ENCODE results near the gene LMTK3. TPM values are rescaled to one million over a fixed set of nuclear protein-coding genes. Genes with fewer than 3 reads are reported as not detected.

LMTK3 gene
- total RNA-seq (0.04 TPM), polyA plus RNA-seq (ENCODE audit: insufficient read depth in 1 of 8, insufficient read length in 8 of 8, low replicate concordance in 1 of 8) (under 1 TPM in 7 of 8 donors, not detected in 1; 0.03 to 0.39 (median 0.18) TPM)
- long read RNA-seq, donor 1 = 0 reads
- long read RNA-seq, donor 2 = 0 reads
- long read RNA-seq, donor 3 = 0 reads
- long read RNA-seq, donor 4 = 0 reads
- long read RNA-seq, donor 5 = 0 reads
- long read RNA-seq, donor 6 = 0 reads
- long read RNA-seq, donor 7 = 0 reads
- long read RNA-seq, donor 8 = 0 reads
- long read RNA-seq, donor 9 = 0 reads
- long read RNA-seq, donor 10 = 0 reads
- long read RNA-seq, donor 11 = 0 reads

- Histone ChIP-seq H3K36me3 (ENCODE audit: control insufficient read depth, insufficient read depth, low read length) (no peaks in the 10 kb centered on the region), H3K4me3 (ENCODE audit: low read length) (no peak within 1 kb of the TSS), H3K4me1 (ENCODE audit: control insufficient read depth, insufficient read depth, low read length) (peaks cover 14% of the 10 kb centered on the region), H3K9me3 (replicated peaks; ENCODE audit: control insufficient read depth, low read depth, low read length) (no peaks in the 10 kb centered on the region), H3K27me3 (ENCODE audit: control insufficient read depth, insufficient read depth, low read length) (peaks cover 59% of the 10 kb centered on the region), H3K27ac (ENCODE audit: low read length) (no peak within 1 kb of the TSS)
- DNase-seq = no peak
- WGBS (ENCODE audit: insufficient coverage) = 8% methylated on average over 27 of the region's 32 CpGs
Observed at GRCh38 chr19:48511800-48512503, at the start of gene LMTK3. Gene LMTK3, minus strand, starts transcription at chr19:48511835. Its CDS starts 259 bp downstream, at chr19:48511576.

- Histone ChIP-seq H3K27me3 (ENCODE audit: control insufficient read depth, insufficient read depth, low read length) (peaks cover 13% of the 10 kb centered on the region), H3K9me3 (replicated peaks; ENCODE audit: control insufficient read depth, low read depth, low read length) (no peaks in the 10 kb centered on the region), H3K27ac (ENCODE audit: low read length) (no peak overlapping the region), H3K4me3 (ENCODE audit: low read length) (no peak overlapping the region), H3K4me1 (ENCODE audit: control insufficient read depth, insufficient read depth, low read length) (peaks cover 3% of the 10 kb centered on the region), H3K36me3 (ENCODE audit: control insufficient read depth, insufficient read depth, low read length) (no peaks in the 10 kb centered on the region)
- WGBS (ENCODE audit: insufficient coverage) = 86% methylated on average over 7 of the region's 11 CpGs
- DNase-seq = no peak
Observed at GRCh38 chr19:48561412-48561811, 49.8 kb upstream of the LMTK3 start.

GRCh38 chr19:48560095-48560530 lies 48.5 kb upstream of the LMTK3 start:
- Histone ChIP-seq H3K4me1 (ENCODE audit: control insufficient read depth, insufficient read depth, low read length) (peaks cover 3% of the 10 kb centered on the region), H3K36me3 (ENCODE audit: control insufficient read depth, insufficient read depth, low read length) (no peaks in the 10 kb centered on the region), H3K4me3 (ENCODE audit: low read length) (no peak overlapping the region), H3K27me3 (ENCODE audit: control insufficient read depth, insufficient read depth, low read length) (peaks cover 13% of the 10 kb centered on the region), H3K27ac (ENCODE audit: low read length) (no peak overlapping the region), H3K9me3 (replicated peaks; ENCODE audit: control insufficient read depth, low read depth, low read length) (no peaks in the 10 kb centered on the region)
- no peak for DNase-seq
- 57% methylated on average over 1 of the region's 6 CpGs for WGBS (ENCODE audit: insufficient coverage)

GRCh38 chr19:48558018-48558684 lies 46.5 kb upstream of the LMTK3 start:
- Histone ChIP-seq H3K4me3 (ENCODE audit: low read length) (no peak overlapping the region), H3K36me3 (ENCODE audit: control insufficient read depth, insufficient read depth, low read length) (no peaks in the 10 kb centered on the region), H3K27me3 (ENCODE audit: control insufficient read depth, insufficient read depth, low read length) (peaks cover 18% of the 10 kb centered on the region), H3K9me3 (replicated peaks; ENCODE audit: control insufficient read depth, low read depth, low read length) (no peaks in the 10 kb centered on the region), H3K4me1 (ENCODE audit: control insufficient read depth, insufficient read depth, low read length) (peaks cover 3% of the 10 kb centered on the region), H3K27ac (ENCODE audit: low read length) (no peak overlapping the region)
- DNase-seq = peak; percentile 30
- WGBS (ENCODE audit: insufficient coverage) = 14% methylated on average over 21 of the region's 27 CpGs

- Histone ChIP-seq H3K27ac (ENCODE audit: low read length) (no peak overlapping the region), H3K9me3 (replicated peaks; ENCODE audit: control insufficient read depth, low read depth, low read length) (no peaks in the 10 kb centered on the region), H3K27me3 (ENCODE audit: control insufficient read depth, insufficient read depth, low read length) (peaks cover 20% of the 10 kb centered on the region), H3K4me1 (ENCODE audit: control insufficient read depth, insufficient read depth, low read length) (peaks cover 3% of the 10 kb centered on the region), H3K4me3 (ENCODE audit: low read length) (no peak overlapping the region), H3K36me3 (ENCODE audit: control insufficient read depth, insufficient read depth, low read length) (no peaks in the 10 kb centered on the region)
- WGBS (ENCODE audit: insufficient coverage) = 75% methylated on average over 3 of the region's 5 CpGs
- no peak for DNase-seq
Observed at GRCh38 chr19:48556825-48557224, 45.2 kb upstream of the LMTK3 start.

- no peaks in the 10 kb centered on the region for H3K9me3 ChIP-seq (replicated peaks; ENCODE audit: control insufficient read depth, low read depth, low read length)
- H3K4me3 ChIP-seq (ENCODE audit: low read length) = no peak overlapping the region
- H3K36me3 ChIP-seq (ENCODE audit: control insufficient read depth, insufficient read depth, low read length) = no peaks in the 10 kb centered on the region
- H3K27me3 ChIP-seq (ENCODE audit: control insufficient read depth, insufficient read depth, low read length) = peaks cover 23% of the 10 kb centered on the region
- H3K27ac ChIP-seq (ENCODE audit: low read length) = no peak overlapping the region
- peaks cover 3% of the 10 kb centered on the region for H3K4me1 ChIP-seq (ENCODE audit: control insufficient read depth, insufficient read depth, low read length)
- WGBS (ENCODE audit: insufficient coverage) = 40% methylated on average over 9 of the region's 11 CpGs
- no peak for DNase-seq
Observed at GRCh38 chr19:48556163-48556562, 44.5 kb upstream of the LMTK3 start.

- Histone ChIP-seq H3K36me3 (ENCODE audit: control insufficient read depth, insufficient read depth, low read length) (no peaks in the 10 kb centered on the region), H3K27me3 (ENCODE audit: control insufficient read depth, insufficient read depth, low read length) (peaks cover 23% of the 10 kb centered on the region), H3K9me3 (replicated peaks; ENCODE audit: control insufficient read depth, low read depth, low read length) (no peaks in the 10 kb centered on the region), H3K4me3 (ENCODE audit: low read length) (no peak overlapping the region), H3K27ac (ENCODE audit: low read length) (no peak overlapping the region), H3K4me1 (ENCODE audit: control insufficient read depth, insufficient read depth, low read length) (peaks cover 3% of the 10 kb centered on the region)
- WGBS (ENCODE audit: insufficient coverage) = 37% methylated on average over 4 of the region's 16 CpGs
- no peak for DNase-seq
Observed at GRCh38 chr19:48554385-48555091, 42.9 kb upstream of the LMTK3 start.

- Histone ChIP-seq H3K27ac (ENCODE audit: low read length) (no peak overlapping the region), H3K27me3 (ENCODE audit: control insufficient read depth, insufficient read depth, low read length) (peaks cover 19% of the 10 kb centered on the region), H3K36me3 (ENCODE audit: control insufficient read depth, insufficient read depth, low read length) (no peaks in the 10 kb centered on the region), H3K9me3 (replicated peaks; ENCODE audit: control insufficient read depth, low read depth, low read length) (no peaks in the 10 kb centered on the region), H3K4me3 (ENCODE audit: low read length) (no peak overlapping the region), H3K4me1 (ENCODE audit: control insufficient read depth, insufficient read depth, low read length) (peaks cover 3% of the 10 kb centered on the region)
- 8% methylated on average over 14 of the region's 18 CpGs for WGBS (ENCODE audit: insufficient coverage)
- DNase-seq = no peak
Observed at GRCh38 chr19:48553676-48554384, 42.2 kb upstream of the LMTK3 start.

GRCh38 chr19:48552406-48553322 lies 41.0 kb upstream of the LMTK3 start:
- H3K36me3 ChIP-seq (ENCODE audit: control insufficient read depth, insufficient read depth, low read length) = no peaks in the 10 kb centered on the region
- H3K9me3 ChIP-seq (replicated peaks; ENCODE audit: control insufficient read depth, low read depth, low read length) = no peaks in the 10 kb centered on the region
- 81% methylated on average over 16 of the region's 19 CpGs for WGBS (ENCODE audit: insufficient coverage)
- H3K27ac ChIP-seq (ENCODE audit: low read length) = no peak overlapping the region
- H3K4me1 ChIP-seq (ENCODE audit: control insufficient read depth, insufficient read depth, low read length) = no peaks in the 10 kb centered on the region
- H3K27me3 ChIP-seq (ENCODE audit: control insufficient read depth, insufficient read depth, low read length) = peaks cover 10% of the 10 kb centered on the region
- DNase-seq = no peak
- no peak overlapping the region for H3K4me3 ChIP-seq (ENCODE audit: low read length)
